Activated CD4-positive, alpha-beta T cell treated with anti-CD3 and anti-CD28 coated beads, Interleukin-10, Interleukin-2, amounts not matched to agents 100 ng/mL and 50 ng/mL, durations not matched to agents 16 hours and 8 hours (primary cell): ENCODE data around the gene KPNA6.
"Not testable (repeated sequence)": the region's sequence is repeated elsewhere in the genome, so short reads cannot be mapped to it uniquely, and the experiment has no call there.

Experiments used
- DNase-seq: peaks from one replicate; pipeline ENCODE4 v3.0.0-alpha.2; 2020

KPNA6 gene

DNA sequence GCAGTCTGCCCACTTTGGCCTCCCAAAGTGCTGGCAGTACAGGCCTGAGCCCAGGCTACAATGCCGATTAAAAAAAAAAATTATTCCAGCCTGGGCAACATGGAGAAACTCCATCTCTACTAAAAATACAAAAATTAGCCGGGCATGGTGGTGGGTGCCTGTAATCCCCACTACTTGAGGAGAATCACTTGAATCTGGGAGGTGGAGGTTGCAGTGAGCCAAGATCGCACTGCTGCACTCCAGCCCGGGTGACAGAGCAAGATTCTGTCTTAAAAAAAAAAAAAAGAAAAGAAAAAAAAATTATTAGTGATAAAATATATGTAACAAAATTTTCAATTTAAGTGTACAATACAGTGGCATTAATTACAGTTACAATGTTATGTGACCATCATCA is 35.4 kb downstream of the KPNA6 start:
- not testable (repeated sequence) for DNase-seq

DNA sequence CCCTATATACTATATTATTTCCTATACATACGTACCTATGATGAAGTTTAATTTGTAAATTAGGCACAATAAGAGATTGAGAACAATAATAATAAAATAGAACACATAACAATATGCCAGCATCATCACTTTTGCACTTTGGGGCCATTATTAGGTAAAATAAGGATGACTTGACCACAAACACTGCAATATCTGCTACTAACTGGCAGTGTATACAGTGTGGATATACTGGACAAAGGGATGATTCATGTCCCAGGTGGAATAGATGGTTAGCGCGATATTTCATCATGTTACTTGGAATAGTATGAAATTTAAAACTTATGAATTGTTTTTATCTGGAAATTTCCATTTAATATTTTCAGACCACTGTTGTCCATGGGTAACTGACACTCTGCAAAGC is 36.2 kb downstream of the KPNA6 start:
- no peak for DNase-seq

DNA sequence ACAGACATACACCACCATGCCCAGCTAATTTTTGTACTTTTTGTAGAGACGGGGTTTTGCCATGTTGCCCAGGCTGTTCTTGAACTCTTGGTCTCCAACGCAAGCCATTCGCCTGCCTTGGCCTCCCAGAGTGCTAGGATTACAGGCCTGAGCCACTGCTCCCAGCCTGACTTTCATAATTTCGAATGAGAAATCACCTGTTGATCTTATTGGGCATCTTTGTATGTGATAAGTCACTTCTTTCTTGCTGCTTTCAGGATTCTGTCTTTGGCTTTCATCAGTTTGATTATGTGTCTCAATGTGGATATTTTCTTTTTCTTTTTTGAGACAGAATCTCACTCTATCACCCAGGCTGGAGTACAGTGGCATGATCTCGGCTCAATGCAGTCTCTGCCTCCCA is 39.9 kb downstream of the KPNA6 start:
- not testable (repeated sequence) for DNase-seq

DNA sequence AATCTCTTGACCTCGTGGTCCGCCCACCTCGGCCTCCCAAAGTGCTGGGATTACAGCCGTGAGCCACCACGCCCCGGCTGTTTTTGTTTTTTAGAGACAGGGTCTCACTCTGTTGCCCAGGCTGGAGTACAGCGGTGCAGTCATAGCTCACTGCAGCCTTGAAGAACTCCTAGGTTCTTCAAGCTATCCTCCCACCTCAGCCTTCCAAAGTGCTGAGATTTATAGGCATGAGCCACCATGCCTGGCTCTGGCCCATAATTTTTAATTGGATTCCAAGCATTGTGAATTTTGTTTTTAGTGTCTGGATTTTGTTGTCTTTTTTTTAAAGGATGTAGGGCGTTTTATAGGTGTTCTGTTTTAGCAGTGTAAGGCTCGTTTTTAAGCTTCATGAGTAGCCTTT is 43.0 kb downstream of the KPNA6 start:
- DNase-seq: no peak

DNA sequence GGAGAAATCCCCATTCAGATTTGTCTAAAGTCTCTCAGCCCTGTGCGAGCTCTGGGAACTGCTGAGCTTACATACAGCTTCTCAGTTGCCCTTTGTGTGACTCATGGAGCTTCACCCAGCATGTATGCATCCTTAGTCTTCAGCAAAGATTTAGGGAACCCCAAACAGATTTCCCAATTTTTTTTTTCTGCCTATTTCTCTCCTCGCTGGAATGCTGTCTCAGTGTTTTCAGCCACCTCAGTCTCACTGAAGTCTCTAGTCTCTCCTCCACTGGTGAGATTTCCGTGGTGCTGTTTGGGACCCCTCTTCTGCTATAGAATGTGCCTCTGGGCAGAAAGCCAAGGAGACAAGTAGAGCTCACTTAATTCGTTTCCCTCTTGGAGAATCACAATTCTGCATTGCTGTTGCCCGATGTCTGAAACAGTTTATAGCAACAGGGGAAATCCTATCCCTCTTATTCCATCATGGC is 43.5 kb downstream of the KPNA6 start:
- DNase-seq: no peak

DNA sequence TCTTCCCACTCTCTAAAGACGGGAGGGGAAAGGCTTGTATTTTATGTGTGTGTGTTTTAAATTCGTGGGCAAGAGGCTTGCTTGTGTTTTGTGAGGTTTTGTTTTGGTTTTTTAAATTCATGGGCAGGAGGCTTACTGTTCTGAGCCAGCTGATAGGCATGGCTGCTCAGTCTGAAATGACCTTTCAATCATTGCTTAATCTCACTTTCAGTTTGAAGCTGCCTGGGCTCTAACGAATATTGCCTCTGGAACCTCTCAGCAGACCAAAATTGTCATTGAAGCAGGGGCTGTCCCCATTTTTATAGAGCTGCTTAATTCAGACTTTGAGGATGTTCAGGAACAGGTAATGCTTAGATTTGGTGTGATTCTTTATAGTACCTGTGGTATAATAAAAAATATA is 51.3 kb downstream of the KPNA6 start:
- no peak for DNase-seq

DNA sequence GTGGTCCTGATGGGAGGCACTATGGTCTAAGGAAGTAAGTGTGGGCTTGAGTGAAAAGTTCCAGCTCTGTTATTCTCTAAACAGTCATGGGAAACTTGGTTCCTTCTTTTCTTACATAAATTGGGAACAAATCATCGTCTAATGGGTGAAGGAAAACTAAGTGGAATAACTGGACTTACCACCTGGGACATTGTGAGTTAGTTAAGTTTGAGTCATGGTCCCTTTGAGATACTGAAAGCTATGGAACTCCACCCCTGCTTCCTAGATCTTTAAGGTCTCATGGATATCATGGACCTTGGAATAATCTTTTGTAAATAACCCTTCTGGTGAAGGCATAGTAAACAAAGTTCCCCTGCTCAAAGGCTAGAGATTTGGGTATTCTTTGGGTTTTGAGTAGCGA is 55.5 kb downstream of the KPNA6 start:
- DNase-seq: no peak

DNA sequence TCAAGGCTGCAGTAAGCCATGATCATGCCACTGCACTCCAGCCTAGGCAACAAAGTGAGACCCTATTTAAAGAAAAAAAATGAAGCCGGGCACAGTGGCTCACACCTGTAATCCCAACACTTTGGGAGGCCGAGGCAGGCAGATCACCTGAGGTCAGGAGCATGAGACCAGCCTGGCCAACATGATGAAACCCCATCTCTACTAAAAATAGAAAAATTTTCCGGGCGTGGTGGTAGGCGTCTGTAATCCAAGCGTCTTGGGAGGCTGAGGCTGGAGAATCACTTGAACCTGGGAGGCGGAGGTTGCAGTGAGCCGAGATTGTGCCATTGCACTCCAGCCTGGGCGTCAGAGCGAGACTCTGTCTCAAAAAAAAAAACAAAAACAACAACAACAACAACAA is 57.8 kb downstream of the KPNA6 start:
- DNase-seq: not testable (repeated sequence)

DNA sequence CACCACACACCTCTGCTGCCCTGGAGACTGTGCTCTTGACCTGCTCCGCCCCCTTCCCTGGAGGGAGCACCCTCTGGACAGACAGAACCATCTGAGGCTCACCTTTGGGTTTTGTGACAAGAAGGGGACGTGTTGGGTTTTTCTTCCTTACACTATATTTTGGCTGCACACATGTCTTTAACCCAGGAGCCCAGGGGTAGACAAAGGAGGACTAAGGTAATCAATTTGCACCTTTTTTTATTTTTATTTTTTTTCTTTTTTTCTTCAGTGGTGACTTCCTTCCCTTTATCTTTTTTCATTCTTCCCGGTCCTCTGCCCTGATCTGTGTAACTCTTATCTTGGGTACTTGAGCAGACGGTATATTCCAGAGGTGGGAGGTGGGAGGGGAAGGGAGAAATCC is 63.1 kb downstream of the KPNA6 start:
- DNase-seq: no peak

DNA sequence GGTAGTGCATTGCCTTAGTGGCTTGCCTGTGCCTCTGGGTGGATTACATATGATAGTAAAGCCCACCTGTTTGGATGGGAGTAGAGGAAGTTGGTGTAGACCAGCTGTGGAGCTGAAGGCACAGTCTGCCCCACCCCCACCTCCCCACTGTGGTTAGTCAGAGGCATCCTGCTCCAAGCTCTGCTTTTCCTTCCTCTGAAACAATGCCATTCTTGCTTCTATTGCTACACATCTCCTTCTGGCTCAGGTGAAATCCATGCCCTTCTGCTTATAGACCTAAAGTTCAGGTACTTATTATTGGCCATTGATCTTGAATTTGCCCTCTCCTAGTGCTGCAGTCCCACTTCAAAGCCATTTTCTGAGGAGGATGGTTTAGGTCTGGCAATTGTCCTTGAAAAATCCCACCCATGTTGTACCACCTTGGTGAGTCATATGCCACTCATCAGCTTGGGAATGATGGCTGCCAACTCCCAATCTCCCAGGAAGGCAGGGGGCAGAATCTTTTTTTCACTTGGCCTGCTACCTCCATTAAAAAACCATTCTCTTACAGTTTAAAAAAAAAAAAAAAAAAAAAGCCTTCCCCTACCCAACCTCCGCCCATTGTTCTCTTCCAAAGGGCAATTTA is 64.9 kb downstream of the KPNA6 start:
- no peak for DNase-seq

DNA sequence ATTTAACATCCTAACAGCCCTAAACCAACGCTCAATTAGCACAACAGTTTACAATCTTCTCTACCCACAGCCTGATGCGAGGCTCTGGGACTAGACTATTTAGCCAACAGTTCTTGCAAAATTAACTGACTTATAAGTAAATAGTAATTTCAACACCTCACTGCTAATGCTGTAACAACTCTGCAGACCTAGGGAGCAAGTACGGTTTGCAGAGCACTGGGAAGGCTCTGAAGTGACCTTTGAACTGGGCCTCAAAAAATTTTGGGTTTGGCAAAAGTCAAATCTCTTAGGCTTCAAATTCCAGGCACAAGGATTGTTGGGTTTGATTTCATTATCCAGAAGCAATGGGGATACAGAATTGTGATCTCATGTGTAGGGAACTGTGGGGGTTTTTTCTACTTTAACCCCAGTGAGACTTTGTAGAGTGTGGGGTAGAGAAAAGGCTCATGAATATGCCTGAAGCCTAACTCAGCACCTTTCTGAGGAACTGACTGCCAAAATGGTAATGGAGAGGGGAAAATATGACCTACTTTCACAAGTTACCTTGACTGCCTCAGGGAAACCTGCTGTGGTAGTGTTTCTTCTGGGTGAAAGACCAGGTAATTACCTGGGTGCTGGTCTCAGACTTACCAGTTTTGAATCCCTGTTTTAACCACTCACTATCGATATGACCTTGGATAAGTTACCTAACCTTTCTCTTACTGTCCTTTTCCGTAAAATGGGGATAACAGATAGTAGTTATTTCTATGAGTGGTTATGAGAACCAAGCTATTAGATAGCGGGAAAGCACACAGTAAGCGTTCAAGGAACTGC is 70.7 kb downstream of the KPNA6 start:
- no peak for DNase-seq

DNA sequence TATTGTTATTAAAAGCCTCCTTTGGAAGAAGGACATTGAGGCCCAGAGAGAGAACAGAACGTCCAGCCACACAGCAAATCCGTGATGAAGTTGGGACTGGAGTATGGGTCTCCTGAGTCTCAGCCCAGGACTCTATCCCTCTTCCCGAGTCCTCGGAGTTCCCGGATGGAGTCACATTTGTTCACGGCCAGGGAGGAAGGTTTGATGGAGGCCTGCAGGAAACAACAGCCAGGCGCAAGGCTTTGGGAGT is 71.3 kb downstream of the KPNA6 start:
- DNase-seq: no peak

DNA sequence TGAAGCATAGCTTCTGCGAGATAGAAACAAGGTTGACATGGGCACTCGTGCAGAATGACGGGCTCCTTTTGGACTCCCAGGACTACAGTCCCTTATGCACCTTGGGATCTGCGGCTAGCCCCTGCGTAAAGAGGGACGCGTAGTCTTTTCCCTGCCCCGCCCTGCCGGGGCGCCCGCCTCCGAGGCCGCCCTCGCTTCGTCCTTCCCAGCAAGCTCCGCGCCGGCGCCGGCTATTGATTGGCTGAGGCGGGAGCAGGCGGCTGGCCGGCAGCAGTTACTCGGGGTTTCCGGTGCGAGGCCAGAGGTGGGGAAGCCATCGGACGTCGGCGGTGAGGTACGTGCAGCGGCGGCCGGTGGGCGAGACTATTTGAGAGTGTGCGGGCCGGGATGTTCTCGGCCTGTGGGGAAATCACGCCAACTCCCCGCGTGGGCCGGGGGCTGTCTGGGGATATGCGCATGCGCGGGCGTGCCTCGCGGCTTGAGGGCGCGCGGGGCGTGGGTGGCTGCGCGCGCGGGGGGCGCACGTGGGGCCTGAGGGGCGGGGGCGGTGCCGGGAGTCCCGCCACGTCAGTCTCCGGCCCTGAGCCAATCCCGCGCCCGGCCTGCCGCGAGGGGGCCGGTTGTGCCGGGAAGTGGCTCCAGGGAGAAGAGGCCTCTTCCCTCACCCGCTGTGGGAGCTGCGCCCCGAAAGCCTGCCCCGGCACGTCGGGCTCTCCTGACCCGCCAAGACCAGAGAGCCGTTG is 71.8 kb downstream of the KPNA6 start, which contains the start of gene TXLNA:
TXLNA (plus strand) TSS at position 233 of the 743 bp plus-strand sequence. CDS start 671 bp downstream, outside the sequence.
- peak; percentile 96 for DNase-seq

DNA sequence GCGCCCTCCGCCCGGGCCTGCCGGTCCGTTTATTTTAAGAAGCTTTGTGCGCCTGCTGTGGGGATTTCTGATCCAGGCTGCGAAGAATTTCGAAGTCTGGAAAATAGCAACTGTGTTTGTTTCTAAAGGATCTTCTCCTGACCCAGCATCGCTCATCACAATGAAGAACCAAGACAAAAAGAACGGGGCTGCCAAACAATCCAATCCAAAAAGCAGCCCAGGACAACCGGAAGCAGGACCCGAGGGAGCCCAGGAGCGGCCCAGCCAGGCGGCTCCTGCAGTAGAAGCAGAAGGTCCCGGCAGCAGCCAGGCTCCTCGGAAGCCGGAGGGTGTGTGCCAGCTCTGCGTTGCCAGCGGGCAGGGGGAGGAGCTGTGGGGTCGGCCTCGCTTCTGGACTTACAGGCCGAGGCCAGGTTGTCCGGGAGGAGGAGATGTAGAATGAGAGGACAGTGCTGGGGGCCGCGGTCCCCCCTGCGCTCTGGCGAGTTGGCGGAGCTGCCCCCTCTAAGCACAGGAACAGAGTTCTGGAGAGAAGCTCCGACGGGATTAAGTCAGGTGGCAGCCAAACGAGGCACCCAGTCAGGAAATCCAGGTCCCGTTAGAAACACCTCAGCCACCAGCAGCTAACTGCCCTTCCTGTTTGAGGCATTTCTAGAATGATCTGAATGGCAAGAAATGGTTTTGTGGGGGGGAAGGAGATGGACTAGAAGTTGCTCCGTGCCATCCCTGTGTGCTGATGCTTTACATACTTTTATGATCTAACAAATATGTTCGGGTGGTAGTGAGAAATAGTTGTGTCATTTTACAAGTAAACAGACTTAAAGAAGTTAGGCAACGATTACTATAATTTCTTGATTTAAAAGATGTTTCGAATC is 72.6 kb downstream of the KPNA6 start:
- DNase-seq: peak; percentile 76

DNA sequence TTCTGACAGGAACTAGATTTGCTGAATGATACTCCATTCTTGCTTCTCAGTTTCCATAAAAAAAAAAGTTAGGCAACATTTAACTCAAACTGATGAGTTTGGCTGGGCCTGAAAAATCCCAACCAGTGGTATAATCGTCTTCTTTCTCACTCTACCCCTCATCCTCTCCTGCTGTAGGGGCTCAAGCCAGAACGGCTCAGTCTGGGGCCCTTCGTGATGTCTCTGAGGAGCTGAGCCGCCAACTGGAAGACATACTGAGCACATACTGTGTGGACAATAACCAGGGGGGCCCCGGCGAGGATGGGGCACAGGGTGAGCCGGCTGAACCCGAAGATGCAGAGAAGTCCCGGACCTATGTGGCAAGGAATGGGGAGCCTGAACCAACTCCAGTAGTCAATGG is 73.2 kb downstream of the KPNA6 start:
- no peak for DNase-seq

DNA sequence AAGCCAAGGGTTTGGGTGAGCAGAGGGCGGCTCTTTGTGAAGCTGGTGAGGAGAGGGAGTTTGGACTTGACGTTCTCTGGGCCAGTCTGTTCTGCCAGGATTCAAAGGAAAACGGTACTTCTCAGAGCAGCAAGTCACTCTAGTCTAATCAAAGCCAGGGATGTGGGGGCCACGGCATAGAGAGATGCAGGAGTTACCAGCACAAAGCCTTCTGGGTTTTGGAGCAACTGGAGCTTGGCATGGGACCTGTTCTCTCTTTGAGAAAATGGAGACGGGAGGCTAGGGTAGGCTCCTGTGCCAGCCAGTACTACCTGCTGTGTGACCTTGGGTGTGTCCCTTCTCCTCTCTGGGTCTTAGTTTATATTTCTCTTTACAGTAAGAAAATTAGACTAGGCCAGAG is 73.7 kb downstream of the KPNA6 start:
- DNase-seq: no peak

DNA sequence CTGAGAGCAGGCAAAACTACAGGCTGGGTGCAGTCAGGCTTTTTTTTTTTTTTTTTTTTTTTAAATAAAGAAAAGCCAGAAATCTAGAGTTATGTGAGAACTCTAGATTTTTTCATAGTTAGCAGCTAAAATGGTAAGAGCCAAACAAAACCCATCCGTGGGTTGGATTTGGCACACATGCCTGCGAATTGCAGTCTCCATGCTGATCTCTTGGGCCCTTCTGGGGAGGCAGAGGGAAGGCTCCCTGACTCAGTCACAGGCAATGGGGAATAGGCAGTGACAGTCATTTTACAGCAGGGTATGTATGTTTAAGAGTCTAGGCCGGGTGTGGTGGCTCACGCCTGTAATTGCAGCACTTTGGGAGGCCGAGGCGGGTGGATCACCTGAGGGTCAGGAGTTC is 74.2 kb downstream of the KPNA6 start:
- no peak for DNase-seq

DNA sequence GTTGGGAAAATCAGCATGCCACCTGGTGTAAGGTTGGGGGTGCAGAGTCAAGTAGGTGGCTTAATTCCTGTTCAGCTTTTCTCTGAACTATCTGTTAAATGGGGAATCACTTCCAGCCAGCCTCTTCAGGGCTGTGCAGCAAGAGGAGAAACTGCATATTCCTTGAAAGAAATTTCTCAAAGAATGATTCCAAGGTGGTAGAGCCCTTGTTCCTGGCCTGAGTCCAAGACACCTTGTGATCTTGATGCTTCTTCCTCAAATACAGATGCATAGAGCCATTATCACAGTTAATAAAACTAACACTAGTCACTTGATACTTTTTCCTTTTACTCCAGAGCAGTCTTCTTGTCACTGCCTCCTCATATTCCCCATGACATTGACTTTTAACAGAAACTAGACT is 76.8 kb downstream of the KPNA6 start:
- no peak for DNase-seq

DNA sequence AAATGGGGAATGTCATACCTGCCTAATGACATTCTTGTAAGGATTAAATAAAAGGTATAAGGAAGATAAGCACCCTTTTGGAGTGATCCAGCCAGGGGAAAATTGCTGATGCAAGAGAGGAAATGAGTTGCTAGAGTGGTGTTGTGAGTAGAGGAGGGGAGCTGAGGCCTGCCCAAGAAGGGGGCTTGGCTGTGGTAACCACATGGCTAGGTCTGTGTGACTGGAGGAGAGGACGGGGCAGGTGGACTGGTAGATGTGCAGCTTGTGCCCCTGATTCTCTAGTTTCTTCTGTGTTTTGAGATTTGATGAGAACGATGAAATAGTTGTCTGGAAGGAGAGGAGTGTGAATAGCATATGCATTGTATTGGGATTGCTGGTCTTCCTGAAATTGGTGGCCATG is 78.2 kb downstream of the KPNA6 start:
- peak; percentile 34 for DNase-seq

DNA sequence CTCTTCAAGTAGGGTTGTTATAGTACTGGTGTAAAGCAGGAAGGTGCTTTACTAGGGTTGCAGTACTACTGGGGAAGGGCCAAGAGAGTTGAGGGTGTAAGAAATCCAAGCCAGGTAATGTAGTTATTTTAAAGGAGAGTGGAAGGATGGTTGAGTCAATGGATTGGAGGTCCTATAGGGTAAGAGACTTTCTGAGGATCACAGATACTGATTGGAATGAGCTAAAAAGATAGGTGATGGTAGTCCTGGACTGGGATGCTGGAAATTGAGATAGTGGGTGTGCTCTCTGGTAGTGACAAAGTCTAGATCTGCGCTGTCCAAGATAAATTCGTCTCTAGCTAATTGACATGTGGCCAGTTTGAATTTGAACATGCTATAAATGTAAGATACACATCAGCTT is 78.6 kb downstream of the KPNA6 start:
- DNase-seq: no peak

DNA sequence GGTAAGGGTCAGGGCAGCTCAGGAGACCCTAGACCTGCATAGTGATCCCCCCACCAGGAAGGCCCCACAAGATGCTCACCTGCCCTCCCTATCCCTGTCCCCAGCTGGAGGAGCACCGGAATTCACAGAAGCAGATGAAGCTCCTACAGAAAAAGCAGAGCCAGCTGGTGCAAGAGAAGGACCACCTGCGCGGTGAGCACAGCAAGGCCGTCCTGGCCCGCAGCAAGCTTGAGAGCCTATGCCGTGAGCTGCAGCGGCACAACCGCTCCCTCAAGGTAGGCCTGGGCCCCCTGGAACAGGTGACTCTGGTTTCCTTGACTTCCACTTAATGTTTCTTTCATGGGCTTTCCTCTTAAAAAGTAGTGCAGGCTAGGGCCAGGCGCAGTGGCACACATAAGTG is 80.0 kb downstream of the KPNA6 start:
- no peak for DNase-seq

DNA sequence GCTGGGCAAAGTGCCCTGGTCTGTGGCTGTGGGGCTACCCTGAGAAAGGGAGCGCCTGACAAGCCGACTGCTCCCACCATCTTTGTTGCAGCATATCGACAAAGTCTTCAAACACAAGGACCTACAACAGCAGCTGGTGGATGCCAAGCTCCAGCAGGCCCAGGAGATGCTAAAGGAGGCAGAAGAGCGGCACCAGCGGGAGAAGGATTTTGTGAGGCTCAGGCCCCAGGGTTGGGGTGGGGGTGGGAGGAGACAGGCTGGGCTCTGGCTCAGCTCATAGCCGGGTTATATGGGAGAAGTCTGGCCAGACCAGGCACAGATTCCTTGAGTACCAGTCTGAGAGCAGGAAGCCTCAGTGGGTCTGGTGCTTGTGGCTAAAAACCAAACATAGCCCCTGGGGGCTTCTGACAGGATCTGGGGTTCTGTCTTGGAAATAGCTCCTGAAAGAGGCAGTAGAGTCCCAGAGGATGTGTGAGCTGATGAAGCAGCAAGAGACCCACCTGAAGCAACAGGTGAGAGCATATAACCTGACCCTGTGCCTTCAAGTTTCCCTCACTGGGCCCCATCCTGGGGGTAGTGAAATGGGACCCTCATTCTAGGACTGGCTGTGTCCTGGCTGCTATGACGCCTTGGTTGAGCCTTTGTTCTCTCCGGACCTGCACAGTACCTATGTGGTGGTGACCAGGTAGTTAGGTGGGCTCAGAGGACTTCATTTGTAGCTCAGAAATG is 84.5 kb downstream of the KPNA6 start:
- no peak for DNase-seq
